ENCODE measurements around the gene SPOCK1. TPM values are rescaled to one million over a fixed set of nuclear protein-coding genes. Genes with fewer than 3 reads are reported as not detected.

Gene SPOCK1
- total and polyA plus RNA-seq, 2 of the 13 experiments (the other 11 are each of a cell fraction or from before 2014, with no cell fraction given): 0.18 to 0.29 TPM

- DNase-seq (ENCODE audit: low spot score) (no peak), FAIRE-seq (no peak), ATAC-seq (no peak)
- intact Hi-C loops (cut with micrococcal nuclease; ENCODE audit: unreplicated experiment) (no loop called here), in situ Hi-C loops (cut with HindIII; ENCODE audit: extremely low pct_ligation_motif_present, low pct_unique_long_range_greater_than_20kb) (no loop called here)
- TF ChIP-seq HDAC6 (IDR thresholded peaks at IDR 0.05; ENCODE audit: low read depth, low read length) (no peak), PHF20 (CRISPR knock-in tag; IDR thresholded peaks at IDR 0.05) (no peak), MAX (IDR thresholded peaks at IDR 0.05) (no peak), PHF5A (CRISPR knock-in tag; IDR thresholded peaks at IDR 0.05; ENCODE audit: low read depth, unreplicated experiment) (no peak), RARG (CRISPR knock-in tag; IDR thresholded peaks at IDR 0.05; ENCODE audit: low read depth) (no peak)
- Histone ChIP-seq H2AFZ (ENCODE audit: low read length) (no peak overlapping the region), H3K79me2 (ENCODE audit: insufficient read depth, low read length) (no peaks in the 10 kb centered on the region), H4K20me1 (ENCODE audit: insufficient read depth, low read length) (no peaks in the 10 kb centered on the region), H3K36me3 (replicated peaks in 1 of 2; ENCODE audit: control insufficient read depth in 1 of 2, insufficient read depth in 2 of 2, low read length in 2 of 2) (no peaks in the 10 kb centered on the region), H3K9ac (ENCODE audit: insufficient read depth, low read depth, low read length) (no peak overlapping the region), H3K4me1 (ENCODE audit: insufficient read depth, low read length) (no peaks in the 10 kb centered on the region), H3K27me3 (ENCODE audit: control insufficient read depth in 1 of 2, insufficient read depth in 2 of 2, low read length in 2 of 2) (no peaks in the 10 kb centered on the region), H3K27ac (ENCODE audit: extremely low read length, insufficient read depth, low read length) (no peak overlapping the region), H3K4me2 (ENCODE audit: low read depth, low read length) (no peak overlapping the region), H3K4me3 (replicated peaks in 1 of 3; ENCODE audit: insufficient read depth in 1 of 3, low read depth in 2 of 3, low read length in 3 of 3) (no peak overlapping the region), H3K9me3 (ENCODE audit: low read length) (no peaks in the 10 kb centered on the region)
- 67% methylated on average over 3 of the region's 3 CpGs for WGBS (ENCODE audit: low lambda C conversion rate)
- BruUV-seq (replicated peaks): no TSS peak
- POLR2A ChIA-PET: no interaction called here
- CTCF ChIA-PET (ENCODE audit: low intra/inter-chr PET ratio, low total read pairs): no interaction called here
These were observed 346.5 kb downstream of the SPOCK1 start for GRCh38 chr5:137152616-137153015.

DNA sequence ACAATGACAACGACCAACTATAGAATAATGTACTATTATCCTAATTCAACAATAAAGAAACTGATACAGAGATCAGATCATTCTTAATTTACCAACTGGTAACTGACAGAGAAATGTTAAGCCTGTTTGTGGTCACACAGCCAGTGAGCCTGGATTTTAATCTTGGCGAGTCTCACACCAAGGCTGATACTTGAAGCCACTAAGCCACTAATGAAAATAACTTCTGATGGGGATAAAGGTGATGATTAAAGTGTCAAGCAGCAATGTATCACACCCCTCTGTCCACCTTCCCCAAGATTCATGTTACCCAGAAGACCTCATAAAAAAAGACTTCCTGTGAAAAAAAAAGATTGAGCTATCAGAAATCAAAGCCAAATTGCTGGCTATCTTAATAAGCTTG, 350.5 kb downstream of the SPOCK1 start:
- H3K27me3 ChIP-seq (ENCODE audit: control insufficient read depth in 1 of 2, insufficient read depth in 2 of 2, low read length in 2 of 2): no peaks in the 10 kb centered on the region
- in situ Hi-C loops (cut with HindIII; ENCODE audit: extremely low pct_ligation_motif_present, low pct_unique_long_range_greater_than_20kb) (no loop called here), intact Hi-C loops (cut with micrococcal nuclease; ENCODE audit: unreplicated experiment) (no loop called here)
- H3K79me2 ChIP-seq (ENCODE audit: insufficient read depth, low read length): no peaks in the 10 kb centered on the region
- no peaks in the 10 kb centered on the region for H3K9me3 ChIP-seq (ENCODE audit: low read length)
- H3K36me3 ChIP-seq (replicated peaks in 1 of 2; ENCODE audit: control insufficient read depth in 1 of 2, insufficient read depth in 2 of 2, low read length in 2 of 2): no peaks in the 10 kb centered on the region
- no peak overlapping the region for H2AFZ ChIP-seq (ENCODE audit: low read length)
- WGBS (ENCODE audit: low lambda C conversion rate): 0% methylated on average over 2 of the region's 2 CpGs
- FAIRE-seq (no peak), ATAC-seq (no peak), DNase-seq (ENCODE audit: low spot score) (no peak)
- BruUV-seq (replicated peaks): no TSS peak
- H3K4me2 ChIP-seq (ENCODE audit: low read depth, low read length): no peak overlapping the region
- no peak overlapping the region for H3K4me3 ChIP-seq (replicated peaks in 1 of 3; ENCODE audit: insufficient read depth in 1 of 3, low read depth in 2 of 3, low read length in 3 of 3)
- no peaks in the 10 kb centered on the region for H4K20me1 ChIP-seq (ENCODE audit: insufficient read depth, low read length)
- TF ChIP-seq ZZZ3 (CRISPR knock-in tag; IDR thresholded peaks at IDR 0.05; ENCODE audit: borderline replicate concordance): no peak
- TF ChIP-seq, protein P1, sequence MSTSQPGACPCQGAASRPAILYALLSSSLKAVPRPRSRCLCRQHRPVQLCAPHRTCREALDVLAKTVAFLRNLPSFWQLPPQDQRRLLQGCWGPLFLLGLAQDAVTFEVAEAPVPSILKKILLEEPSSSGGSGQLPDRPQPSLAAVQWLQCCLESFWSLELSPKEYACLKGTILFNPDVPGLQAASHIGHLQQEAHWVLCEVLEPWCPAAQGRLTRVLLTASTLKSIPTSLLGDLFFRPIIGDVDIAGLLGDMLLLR (CRISPR knock-in tag; IDR thresholded peaks at IDR 0.05): no peak
- no peak for TF ChIP-seq TOPORS (CRISPR knock-in tag; IDR thresholded peaks at IDR 0.05)
- no peak for TF ChIP-seq SRF (IDR thresholded peaks at IDR 0.05; ENCODE audit: low read depth, low read length)
- no peak for TF ChIP-seq KAT2B (IDR thresholded peaks at IDR 0.05; ENCODE audit: borderline replicate concordance, low read depth, low read length)
- no peak for TF ChIP-seq SP1 (IDR thresholded peaks at IDR 0.05)
- no peak for TF ChIP-seq SP1 (CRISPR knock-in tag; IDR thresholded peaks at IDR 0.05)
- no peak for TF ChIP-seq TEF (CRISPR knock-in tag; IDR thresholded peaks at IDR 0.05)
- no peak for TF ChIP-seq ZBTB8A (CRISPR knock-in tag; IDR thresholded peaks at IDR 0.05; ENCODE audit: borderline replicate concordance, low read depth)
- TF ChIP-seq NRL (CRISPR knock-in tag; IDR thresholded peaks at IDR 0.05; ENCODE audit: borderline replicate concordance): no peak
- no peak for TF ChIP-seq ZNF790 (CRISPR knock-in tag; IDR thresholded peaks at IDR 0.05; ENCODE audit: borderline replicate concordance)
- TF ChIP-seq ARHGAP35 (CRISPR knock-in tag; IDR thresholded peaks at IDR 0.05; ENCODE audit: borderline replicate concordance): no peak
- TF ChIP-seq, protein P2, sequence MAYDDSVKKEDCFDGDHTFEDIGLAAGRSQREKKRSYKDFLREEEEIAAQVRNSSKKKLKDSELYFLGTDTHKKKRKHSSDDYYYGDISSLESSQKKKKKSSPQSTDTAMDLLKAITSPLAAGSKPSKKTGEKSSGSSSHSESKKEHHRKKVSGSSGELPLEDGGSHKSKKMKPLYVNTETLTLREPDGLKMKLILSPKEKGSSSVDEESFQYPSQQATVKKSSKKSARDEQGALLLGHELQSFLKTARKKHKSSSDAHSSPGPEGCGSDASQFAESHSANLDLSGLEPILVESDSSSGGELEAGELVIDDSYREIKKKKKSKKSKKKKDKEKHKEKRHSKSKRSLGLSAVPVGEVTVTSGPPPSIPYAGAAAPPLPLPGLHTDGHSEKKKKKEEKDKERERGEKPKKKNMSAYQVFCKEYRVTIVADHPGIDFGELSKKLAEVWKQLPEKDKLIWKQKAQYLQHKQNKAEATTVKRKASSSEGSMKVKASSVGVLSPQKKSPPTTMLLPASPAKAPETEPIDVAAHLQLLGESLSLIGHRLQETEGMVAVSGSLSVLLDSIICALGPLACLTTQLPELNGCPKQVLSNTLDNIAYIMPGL (CRISPR knock-in tag; IDR thresholded peaks at IDR 0.05; ENCODE audit: borderline replicate concordance in 1 of 2, low read depth in 1 of 2): no peak
- CTCF ChIA-PET (ENCODE audit: low intra/inter-chr PET ratio, low total read pairs): no interaction called here
- POLR2A ChIA-PET: no interaction called here
- no peak overlapping the region for H3K9ac ChIP-seq (ENCODE audit: insufficient read depth, low read depth, low read length)
- no peaks in the 10 kb centered on the region for H3K4me1 ChIP-seq (ENCODE audit: insufficient read depth, low read length)
- H3K27ac ChIP-seq (ENCODE audit: extremely low read length, insufficient read depth, low read length): no peak overlapping the region
